Ovary (tissue), 9 donors: Measurements from ENCODE around the gene CREBRF. TPM values are rescaled to one million over a fixed set of nuclear protein-coding genes. Genes with fewer than 3 reads are reported as not detected.
"Not testable (repeated sequence)": the region's sequence is repeated elsewhere in the genome, so short reads cannot be mapped to it uniquely, and the experiment has no call there.

Experiments used
- DNase-seq, 5 donors: peaks; one replicate each; pipeline ENCODE4 v3.0.0-alpha.2; 2019 to 2020
- H3K27ac ChIP-seq, 2 donors: fragments of 200-600 bp; one replicate each; pipeline versions ENCODE4 v1.5.1 to v1.8.0; 2019 to 2022
- H3K27me3 ChIP-seq: fragments of 200-600 bp; one replicate; pipeline ENCODE4 v1.8.0; 2022
- H3K36me3 ChIP-seq: fragments of 200-600 bp; sonication (generic); one replicate; pipeline ENCODE4 v1.5.1; 2019
- H3K4me1 ChIP-seq: one replicate; pipeline ENCODE4 v1.8.1; 2013; ENCODE audit warnings: mild to moderate bottlenecking, moderate library complexity; ENCODE audit not compliant: insufficient read depth
- H3K4me3 ChIP-seq: fragments of 200-600 bp; sonication (generic); one replicate; pipeline ENCODE4 v1.5.1; 2017
- H3K9me3 ChIP-seq, 2 donors: fragments of 200-600 bp in 1 of 2; sonication (generic) in 1 of 2; one replicate each; pipeline versions ENCODE4 v1.5.1 to v1.8.1; 2013 to 2019; ENCODE audit warnings: mild to moderate bottlenecking in 1 of 2, moderate library complexity in 1 of 2
- EP300 ChIP-seq: sonication (generic); formaldehyde crosslinking; IDR thresholded peaks from one replicate; pipeline ENCODE4 v1.6.1; 2017; ENCODE audit warnings: antibody characterized with exemption
- POLR2A ChIP-seq: fragments of 450-650 bp; IDR thresholded peaks from one replicate; pipeline ENCODE4 v1.6.1; 2017; ENCODE audit warnings: antibody characterized with exemption, mild to moderate bottlenecking, moderate library complexity
- WGBS, 3 donors: extraction: QIAGEN DNeasy Blood & Tissue Kit in 1 of 3; methylation state at CpG; one replicate each; pipeline versions ENCODE4 v1.1.5 to v1.1.7; 2013 to 2017; 5-methylcytosine and 5-hydroxymethylcytosine counted together
- intact Hi-C, 4 donors: fragments of 100-400 bp; cut with DNase I; formaldehyde crosslinking; loops; one replicate each; pipeline versions ENCODE4 v1.11.0 to v1.15.1; 2022 to 2023
- polyA plus RNA-seq, 2 donors: library from polyadenylated mRNA; stranded (reverse); fragments of 200-250 nt in 1 of 2; fragments of 350-450 nt in 1 of 2; fragmentation: Illumina TruSeq in 1 of 2; extraction: RNeasy Lipid Tissue Mini Kit (QIAGEN cat#74804) in 1 of 2; gene quantifications; one replicate each; pipeline ENCODE4 v1.2.3, GENCODE V29; 2013 to 2014
- total RNA-seq, 7 donors: library from RNA; depleted of rRNA in 2 of 7; stranded (reverse); fragments of >200 nt in 2 of 7; fragmentation: NEBNext Ultra II Directional in 3 of 7; extraction: Animal tissue kit (Norgen Biotek cat#: 25700) in 3 of 7; gene quantifications; one replicate each; pipeline versions ENCODE4 v1.1.0 to v1.2.4, GENCODE V29; 2016 to 2023
- TF ChIP-seq, protein P1 (sequence below), 3 donors: fragments of 450-650 bp in 2 of 3; fragments of 200-600 bp in 1 of 3; IDR thresholded peaks; one replicate each; pipeline versions ENCODE4 v1.5.1 to v1.8.0; 2016 to 2022; ENCODE audit warnings: antibody characterized with exemption in 3 of 3, mild to moderate bottlenecking in 1 of 3
- donor health status: DM: no; HTN: no; CAD: no; lungs with moderate emphysema.
- donor health status: DM: no; HTN: no; CAD: no.
- donor health status: Bipolar disorder and iron deficiency.
- donor health status: DM: yes; HTN: yes; CAD: no.
- donor health status: DM: no; HTN: no; CAD: no.
- donor health status: DM: yes; HTN: yes; CAD: no.

CREBRF gene
- total and polyA plus RNA-seq, 9 donors = 12.3 to 45.9 (median 31.3) TPM

DNA sequence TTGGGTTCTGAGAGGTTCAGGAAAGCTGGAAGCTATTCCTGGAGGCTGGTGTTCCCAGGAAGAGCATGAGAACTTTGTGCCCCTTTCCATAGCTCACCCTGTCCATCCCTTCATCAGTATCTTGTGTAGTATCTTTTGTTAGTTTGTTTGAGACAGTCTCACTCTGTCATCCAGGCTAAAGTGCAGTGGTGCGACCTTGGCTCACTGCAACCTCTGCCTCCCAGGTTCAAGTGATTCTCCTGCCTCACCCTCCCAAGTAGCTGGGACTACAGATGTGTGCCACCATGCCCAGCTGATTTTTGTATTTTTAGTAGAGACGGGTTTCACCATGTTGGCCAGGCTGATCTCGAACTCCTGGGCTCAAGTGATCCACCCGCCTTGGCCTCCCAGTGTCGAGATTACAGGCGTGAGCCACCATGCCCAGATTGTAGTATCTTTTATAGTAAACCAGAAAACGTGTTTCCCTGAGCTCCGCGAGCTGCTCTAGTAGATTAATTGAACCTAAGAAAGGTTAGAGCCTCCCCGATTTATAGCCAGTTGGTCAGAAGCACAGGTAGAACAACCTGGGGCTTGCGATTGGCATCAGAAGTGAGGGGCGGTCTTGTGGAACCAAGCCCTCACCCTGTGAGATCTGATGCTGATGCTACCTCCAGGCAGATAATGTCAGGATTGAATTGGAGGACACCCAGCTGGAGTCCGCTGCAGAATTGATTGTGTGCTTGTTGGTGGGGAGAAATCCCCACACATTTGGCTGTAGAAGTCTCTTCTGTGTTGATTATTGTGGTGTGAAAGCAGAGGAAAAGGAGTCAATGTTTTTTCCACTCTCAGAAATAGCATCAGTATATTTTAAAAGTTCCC is 40.3 kb upstream of the CREBRF start:
- no peaks in the 10 kb centered on the region for H3K9me3 ChIP-seq
- no peak for DNase-seq
- H3K4me3 ChIP-seq = no peak overlapping the region
- H3K27me3 ChIP-seq = no peaks in the 10 kb centered on the region
- 40 to 69% (median 47%) methylated on average over 13 of the region's 13 CpGs for WGBS, 3 donors
- intact Hi-C loops = no loop called here
- TF ChIP-seq, protein P1, sequence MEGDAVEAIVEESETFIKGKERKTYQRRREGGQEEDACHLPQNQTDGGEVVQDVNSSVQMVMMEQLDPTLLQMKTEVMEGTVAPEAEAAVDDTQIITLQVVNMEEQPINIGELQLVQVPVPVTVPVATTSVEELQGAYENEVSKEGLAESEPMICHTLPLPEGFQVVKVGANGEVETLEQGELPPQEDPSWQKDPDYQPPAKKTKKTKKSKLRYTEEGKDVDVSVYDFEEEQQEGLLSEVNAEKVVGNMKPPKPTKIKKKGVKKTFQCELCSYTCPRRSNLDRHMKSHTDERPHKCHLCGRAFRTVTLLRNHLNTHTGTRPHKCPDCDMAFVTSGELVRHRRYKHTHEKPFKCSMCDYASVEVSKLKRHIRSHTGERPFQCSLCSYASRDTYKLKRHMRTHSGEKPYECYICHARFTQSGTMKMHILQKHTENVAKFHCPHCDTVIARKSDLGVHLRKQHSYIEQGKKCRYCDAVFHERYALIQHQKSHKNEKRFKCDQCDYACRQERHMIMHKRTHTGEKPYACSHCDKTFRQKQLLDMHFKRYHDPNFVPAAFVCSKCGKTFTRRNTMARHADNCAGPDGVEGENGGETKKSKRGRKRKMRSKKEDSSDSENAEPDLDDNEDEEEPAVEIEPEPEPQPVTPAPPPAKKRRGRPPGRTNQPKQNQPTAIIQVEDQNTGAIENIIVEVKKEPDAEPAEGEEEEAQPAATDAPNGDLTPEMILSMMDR (IDR thresholded peaks at IDR 0.05) = no peak
- peaks cover 10% of the 10 kb centered on the region for H3K4me1 ChIP-seq
- peak overlapping the region; percentile 44 to 79 for H3K27ac ChIP-seq
- H3K36me3 ChIP-seq = no peaks in the 10 kb centered on the region

DNA sequence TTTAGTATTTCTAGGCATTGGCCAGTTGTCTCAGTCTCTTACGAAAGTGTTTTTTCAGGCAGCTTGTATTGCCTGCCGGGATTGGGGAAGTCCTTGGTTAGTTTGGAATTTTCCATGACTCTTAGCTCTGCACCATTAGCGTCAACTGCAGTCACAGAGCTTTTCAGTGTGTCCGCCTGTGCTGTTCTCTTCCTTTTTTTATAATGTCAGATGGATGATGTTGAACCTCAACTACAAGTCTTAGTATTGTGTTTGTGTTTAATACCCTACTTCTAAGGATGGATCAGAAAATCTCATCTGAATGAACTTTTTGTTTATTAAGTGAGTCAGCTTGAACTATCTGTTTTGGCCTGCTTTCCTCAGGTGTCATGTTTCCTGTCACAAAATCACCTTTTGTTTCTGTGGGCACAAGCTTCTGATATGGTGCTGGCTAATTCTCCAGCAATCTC is 39.5 kb upstream of the CREBRF start:
- WGBS, 3 donors = 4 to 12% (median 5%) methylated on average over 4 of the region's 4 CpGs
- Histone ChIP-seq H3K9me3 (no peaks in the 10 kb centered on the region), H3K36me3 (no peaks in the 10 kb centered on the region), H3K4me3 (no peak overlapping the region), H3K27me3 (no peaks in the 10 kb centered on the region), H3K27ac (peak overlapping the region; percentile 44 to 79), H3K4me1 (peaks cover 12% of the 10 kb centered on the region)
- DNase-seq = peak in 2 of 5 donors; percentile 21 to 52
- intact Hi-C loops = no loop called here
- TF ChIP-seq, protein P1 (IDR thresholded peaks at IDR 0.05) = no peak
- TF ChIP-seq EP300 = no peak
- no peak for TF ChIP-seq POLR2A

DNA sequence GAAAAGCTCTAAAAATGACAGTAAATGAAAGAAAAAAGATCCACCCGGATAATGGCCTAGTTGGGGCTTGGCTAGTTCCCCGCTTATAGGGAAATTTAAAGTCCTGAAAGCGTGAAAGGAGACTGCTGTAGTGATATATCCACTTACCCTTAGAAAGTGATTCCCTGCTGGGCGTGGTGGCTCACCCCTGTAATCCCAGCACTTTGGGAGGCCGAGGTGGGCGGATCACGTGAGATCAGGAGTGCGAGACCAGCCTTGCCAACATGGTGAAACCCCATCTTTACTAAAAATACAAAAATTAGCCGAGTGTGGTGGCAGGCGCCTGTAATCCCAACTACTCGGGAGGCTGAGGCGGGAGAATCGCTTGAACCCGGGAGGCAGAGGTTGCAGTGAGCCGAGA is 39.1 kb upstream of the CREBRF start:
- Histone ChIP-seq H3K27ac (peak overlapping the region; percentile 44 to 79), H3K4me1 (peaks cover 12% of the 10 kb centered on the region)
- H3K9me3 ChIP-seq, intact Hi-C loops, DNase-seq, H3K4me3 ChIP-seq, H3K36me3 ChIP-seq, H3K27me3 ChIP-seq: not testable (repeated sequence)
- 91 to 92% (median 91%) methylated on average over 15 of the region's 15 CpGs for WGBS, 3 donors

GRCh38 chr5:173018358-173018757 is 37.8 kb upstream of the CREBRF start:
- intact Hi-C loops = no loop called here
- WGBS, 3 donors = 93 to 97% (median 94%) methylated on average over 4 of the region's 4 CpGs
- no peaks in the 10 kb centered on the region for H3K9me3 ChIP-seq
- no peaks in the 10 kb centered on the region for H3K36me3 ChIP-seq
- H3K27ac ChIP-seq = no peak overlapping the region
- no peaks in the 10 kb centered on the region for H3K27me3 ChIP-seq
- TF ChIP-seq, protein P1 (IDR thresholded peaks at IDR 0.05) = no peak
- TF ChIP-seq EP300 (no peak), POLR2A (no peak)
- DNase-seq = no peak
- H3K4me3 ChIP-seq = no peak overlapping the region
- peaks cover 12% of the 10 kb centered on the region for H3K4me1 ChIP-seq

- Histone ChIP-seq H3K27me3 (no peaks in the 10 kb centered on the region), H3K9me3 (no peaks in the 10 kb centered on the region), H3K4me3 (no peak overlapping the region), H3K36me3 (no peaks in the 10 kb centered on the region), H3K27ac (peak overlapping the region in 1 of 2 donors; percentile 47), H3K4me1 (peaks cover 12% of the 10 kb centered on the region)
- no peak for DNase-seq
- 8 to 11% (median 9%) methylated on average over 5 of the region's 5 CpGs for WGBS, 3 donors
- intact Hi-C loops = no loop called here
- TF ChIP-seq EP300 (no peak), POLR2A (no peak)
- TF ChIP-seq, protein P1 (IDR thresholded peaks at IDR 0.05) = no peak
Observed at GRCh38 chr5:173020154-173020581, 36.0 kb upstream of the CREBRF start.
